Prostate gland (tissue), 2 donors: Measurements from ENCODE around the gene SHKBP1.

Experiments
- CTCF ChIP-seq, 4 experiments: fragments of 200-600 bp in 2 of 4; fragments of 450-650 bp in 2 of 4; sonication (generic) in 2 of 4; IDR thresholded peaks; 1 replicate in 3 of 4; 2 replicates in 1 of 4; pipeline ENCODE4 v1.5.1; 2016 to 2019; ENCODE audit warnings: antibody characterized with exemption in 4 of 4, mild to moderate bottlenecking in 2 of 4, moderate library complexity in 2 of 4
- POLR2AphosphoS5 ChIP-seq: sonication (generic); formaldehyde crosslinking; IDR thresholded peaks from one replicate; pipeline ENCODE4 v1.6.1; 2017; ENCODE audit warnings: antibody characterized with exemption

GRCh38 chr19:40582467-40582866 is 5.8 kb downstream of the SHKBP1 start:
- no peak for TF ChIP-seq CTCF (IDR thresholded peaks at IDR 0.05)
- no peak for TF ChIP-seq POLR2AphosphoS5
